NCI-H187 treated with DMSO at 0.1 percent for 48 hours (cell line): ENCODE data around the gene IER3IP1.
"Not testable (repeated sequence)": the region's sequence is repeated elsewhere in the genome, so short reads cannot be mapped to it uniquely, and the experiment has no call there.

Experiments used
- DNase-seq: peaks from one replicate; lab custom pipeline; 2025; lab: John Stamatoyannopoulos, UW

The IER3IP1 gene

DNA sequence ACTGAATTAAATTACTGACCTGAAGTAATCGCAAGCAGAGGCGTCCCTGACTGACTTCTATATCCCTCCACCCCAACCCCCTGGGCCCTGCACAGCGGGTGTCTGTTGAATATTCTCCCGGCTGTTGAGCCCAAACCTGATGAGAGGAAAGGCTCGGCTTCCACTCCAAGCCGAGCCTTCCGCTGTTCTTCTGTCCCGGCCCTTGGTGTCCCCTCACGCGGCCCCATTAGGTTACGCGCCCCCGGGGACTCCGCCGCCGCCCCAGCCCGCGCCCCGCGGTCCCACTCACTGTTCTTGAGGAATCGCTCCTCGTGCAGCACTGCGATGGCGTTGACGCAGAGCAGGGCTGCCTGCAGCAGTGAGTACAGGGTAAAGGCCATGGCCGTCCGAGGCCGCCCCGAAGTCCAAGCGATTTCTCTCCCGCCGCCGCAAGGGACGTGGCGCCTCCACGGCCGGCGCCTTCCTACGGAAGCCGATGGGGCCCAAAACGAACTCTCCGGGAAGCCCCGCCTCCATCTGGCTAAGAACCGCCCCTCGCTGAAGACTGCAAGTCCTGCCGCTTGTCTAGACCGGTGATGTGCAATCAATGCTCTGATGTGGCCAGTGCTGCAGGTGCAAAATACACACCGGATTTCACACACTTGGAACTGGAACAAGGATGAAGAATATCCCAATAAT is at the start of gene IER3IP1:
Gene IER3IP1 (minus strand): TSS at position 467 of the 678 bp plus-strand sequence. CDS start 87 bp downstream, at position 380.
- DNase-seq: peak; percentile 39

DNA sequence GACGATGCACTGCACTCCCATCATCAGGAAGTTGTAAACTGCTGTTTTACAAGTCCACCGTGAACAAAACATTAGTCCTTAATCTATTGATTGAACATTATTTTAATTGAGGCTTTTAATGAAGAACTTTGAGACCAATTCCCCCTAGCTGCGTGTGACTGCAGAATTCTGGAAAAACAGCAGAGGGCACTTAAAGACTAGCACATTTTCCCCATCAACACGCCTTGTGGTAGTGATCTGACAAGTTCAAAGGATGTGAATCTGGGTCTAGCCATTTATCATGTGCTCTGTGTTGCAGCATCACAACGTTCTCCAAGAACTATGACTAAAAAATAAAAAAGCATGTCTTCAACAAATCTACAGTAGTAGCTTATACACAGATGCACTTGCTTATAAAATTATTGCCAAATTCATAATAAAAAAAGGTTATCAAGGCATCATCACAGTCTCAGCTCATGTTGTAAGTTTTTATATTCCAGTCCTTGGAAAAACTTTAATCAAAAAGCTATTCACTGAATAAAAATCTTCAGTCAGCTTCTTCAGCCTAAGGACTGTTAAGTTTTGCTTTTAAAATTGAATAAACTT is 39.5 kb upstream of the IER3IP1 start:
- DNase-seq: no peak

- no peak for DNase-seq
These were observed 33.0 kb upstream of the IER3IP1 start for GRCh38 chr18:47209171-47209570.

DNA sequence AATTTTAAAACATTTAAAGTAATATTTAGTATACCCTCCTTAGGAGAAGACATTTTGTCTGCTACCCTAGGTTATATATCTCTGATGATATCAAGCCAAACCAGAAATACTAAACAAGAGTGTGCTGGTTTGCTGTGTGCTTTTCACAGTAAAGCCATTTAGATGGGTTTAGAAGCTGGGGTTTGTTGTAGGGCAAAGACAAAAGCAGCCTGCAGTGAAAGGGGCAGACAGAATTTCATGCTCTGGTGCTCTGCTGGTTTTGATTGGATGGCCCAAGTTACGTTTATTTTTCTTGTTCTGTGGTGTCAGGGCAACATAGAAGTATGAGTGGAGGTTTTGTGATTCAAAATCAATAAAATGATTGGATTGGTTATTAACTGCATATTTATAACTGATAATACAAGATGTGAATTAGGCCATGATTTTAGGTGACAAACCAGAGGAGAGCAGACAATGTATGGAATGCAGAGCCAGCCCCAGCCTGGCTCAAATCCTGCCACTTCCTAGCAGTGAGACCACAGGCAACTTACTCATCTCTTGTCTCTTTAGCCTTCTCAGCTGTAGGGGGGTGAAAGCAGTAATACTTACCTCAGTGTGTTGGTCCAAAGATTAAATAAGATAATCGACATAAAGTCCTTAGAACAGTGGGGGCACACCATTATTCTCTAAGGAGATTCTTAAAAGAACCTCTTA is 30.9 kb upstream of the IER3IP1 start:
- no peak for DNase-seq

GRCh38 chr18:47204908-47205522 is 28.9 kb upstream of the IER3IP1 start:
- no peak for DNase-seq

DNA sequence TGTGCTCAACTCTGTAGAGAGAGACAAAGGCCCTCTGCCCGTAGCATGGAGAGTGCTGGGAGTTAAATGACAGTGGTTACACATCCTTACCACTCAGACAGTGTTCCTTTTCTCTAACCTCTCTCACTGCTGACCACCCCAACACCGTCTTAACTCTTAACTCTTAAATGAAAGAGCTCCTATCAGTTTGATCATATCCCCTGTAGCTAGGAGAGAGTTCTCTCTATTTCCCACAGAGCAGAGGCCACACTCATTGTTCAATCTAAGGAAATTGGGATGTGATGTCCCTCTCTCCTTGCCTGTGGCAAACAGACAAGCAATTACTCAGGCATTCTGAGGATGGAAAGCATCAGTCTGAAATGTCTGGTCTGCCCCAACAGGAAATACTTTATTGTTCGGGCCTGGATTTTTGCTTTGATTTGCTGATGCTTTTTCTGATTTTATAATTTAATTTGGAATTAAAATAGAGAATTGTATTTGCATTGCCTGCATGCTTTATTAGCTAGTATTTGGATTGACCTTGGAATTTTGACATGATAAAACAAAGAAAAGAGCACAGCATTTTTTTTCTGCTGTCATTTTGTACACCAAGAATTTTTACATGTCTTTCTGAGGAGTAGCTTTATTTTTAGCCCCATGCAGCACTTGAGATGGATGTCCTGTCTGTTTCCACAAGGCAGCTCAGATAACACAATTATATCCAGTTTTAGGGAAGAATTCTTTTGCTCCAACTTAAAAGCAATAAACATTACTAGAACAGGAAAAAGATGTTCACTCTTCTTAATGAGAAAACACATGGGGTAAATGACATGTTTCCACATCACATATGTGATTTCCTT is 27.7 kb upstream of the IER3IP1 start:
- DNase-seq: no peak

GRCh38 chr18:47195961-47196360 is 19.8 kb upstream of the IER3IP1 start:
- DNase-seq: not testable (repeated sequence)

GRCh38 chr18:47191961-47192360 is 15.8 kb upstream of the IER3IP1 start:
- DNase-seq: no peak

- no peak for DNase-seq
These were observed 11.6 kb upstream of the IER3IP1 start for GRCh38 chr18:47187721-47188120.

DNA sequence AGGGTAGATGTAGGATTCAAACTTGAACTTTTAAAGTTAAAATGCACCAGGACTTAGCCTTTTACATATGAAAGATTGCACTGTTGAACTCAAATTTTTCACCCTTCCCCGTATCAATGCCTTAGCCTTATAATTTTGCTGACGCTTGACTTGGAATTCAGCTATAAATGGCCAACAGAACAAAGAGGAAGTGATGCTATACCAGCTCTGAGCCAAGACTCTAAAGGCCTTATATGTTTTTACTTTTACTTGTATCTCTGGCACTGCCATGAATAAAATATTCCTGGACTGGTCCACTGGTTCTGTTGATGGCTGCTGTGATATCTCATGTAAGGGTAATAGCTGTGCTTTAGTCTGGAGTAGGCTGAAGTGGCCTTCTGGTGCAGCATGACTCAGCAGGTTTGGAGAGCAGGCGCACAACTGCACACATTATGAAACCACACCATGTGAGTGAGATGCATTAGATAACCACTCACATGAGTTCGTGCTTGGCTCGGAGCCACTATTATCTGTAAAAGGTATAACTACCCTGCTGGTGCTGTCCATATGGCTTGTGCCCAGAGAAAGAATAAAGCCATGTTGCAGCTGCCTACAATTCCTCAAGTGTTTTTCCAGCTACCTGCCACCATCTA is 8.4 kb upstream of the IER3IP1 start:
- DNase-seq: no peak

DNA sequence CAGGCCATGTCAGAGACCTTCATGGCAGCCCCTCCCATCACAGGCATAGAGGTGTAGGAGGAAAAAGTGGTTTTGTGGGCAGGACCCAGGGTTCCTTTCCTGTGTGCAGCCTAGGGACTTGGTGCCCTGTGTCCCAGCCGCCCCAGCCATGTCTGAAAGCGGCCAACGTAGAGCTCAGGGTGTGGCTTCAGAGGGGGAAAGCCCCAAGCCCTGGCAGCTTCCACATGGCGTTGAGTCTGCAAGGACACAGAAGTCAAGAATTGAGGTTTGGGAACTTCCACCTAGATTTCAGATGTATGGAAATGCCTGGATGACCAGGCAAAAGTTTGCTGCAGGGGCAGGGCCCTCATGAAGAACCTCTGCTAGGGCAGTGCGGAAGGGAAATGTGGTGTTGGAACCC is 6.0 kb upstream of the IER3IP1 start:
- not testable (repeated sequence) for DNase-seq

DNA sequence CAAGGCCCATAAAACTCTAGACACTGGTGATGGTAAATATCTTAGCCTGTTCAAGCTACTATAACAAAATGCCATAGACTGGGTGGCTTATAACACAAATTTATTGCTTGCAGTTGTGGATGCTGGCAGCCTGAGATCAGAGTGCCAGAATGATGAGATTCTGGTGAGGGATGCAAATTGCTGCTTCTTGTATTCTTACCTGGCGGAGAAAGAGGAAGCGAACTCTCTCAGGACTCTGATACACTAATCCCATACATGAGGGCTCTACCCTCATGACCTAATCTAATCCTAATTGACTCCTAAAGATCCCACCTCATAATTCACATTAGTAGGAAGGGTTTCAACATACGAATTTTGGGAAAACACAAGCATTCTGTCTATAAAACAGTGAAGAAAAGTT is 4.6 kb upstream of the IER3IP1 start:
- no peak for DNase-seq

DNA sequence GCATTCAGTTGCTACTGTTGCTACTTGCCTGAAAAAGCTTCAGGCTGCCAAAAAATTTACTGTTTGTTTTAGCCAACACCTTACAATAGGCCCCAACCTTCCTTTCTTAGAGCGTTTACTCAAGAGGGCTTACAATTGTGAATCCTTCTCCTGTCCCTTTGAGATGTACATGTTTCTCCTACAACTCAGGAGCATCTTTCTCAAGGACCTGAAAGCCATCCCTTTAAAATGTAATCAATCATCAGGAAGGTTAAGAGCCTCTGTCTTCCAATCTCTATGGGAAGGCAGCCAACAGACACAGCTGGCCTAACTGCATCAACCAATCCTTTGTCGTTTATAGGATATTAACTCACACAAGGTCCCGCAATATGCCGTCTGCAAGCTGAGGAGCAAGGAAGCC is 3.4 kb upstream of the IER3IP1 start:
- DNase-seq: peak; percentile 48

DNA sequence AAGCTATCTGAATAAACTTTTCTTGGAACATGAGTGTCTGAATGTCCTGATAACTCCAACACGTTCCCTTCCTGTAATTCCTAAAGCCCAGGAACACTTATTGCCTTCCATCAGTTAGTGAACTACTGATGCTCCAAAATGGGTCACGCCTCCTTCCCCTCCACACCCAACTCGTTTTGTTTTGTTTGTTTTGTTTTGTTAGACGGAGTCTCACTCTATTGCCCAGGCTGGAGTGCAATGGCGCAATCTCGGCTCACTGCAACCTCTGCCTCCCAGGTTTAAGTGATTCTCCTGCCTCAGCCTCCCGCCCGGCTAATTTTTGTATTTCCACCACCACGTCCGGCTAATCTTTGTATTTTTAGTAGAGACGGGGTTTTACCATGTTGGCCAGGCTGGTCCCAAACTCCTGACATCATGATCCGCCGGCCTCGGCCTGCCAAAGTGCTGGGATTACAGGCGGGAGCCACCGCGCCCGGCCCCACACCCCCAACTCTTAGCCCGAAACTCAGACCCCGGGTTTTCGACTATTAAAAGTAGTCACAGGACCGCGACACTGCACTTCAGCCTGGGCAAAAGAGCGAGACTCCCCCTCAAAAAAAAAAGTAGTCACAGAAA is 774 bp downstream of the IER3IP1 start:
- no peak for DNase-seq

DNA sequence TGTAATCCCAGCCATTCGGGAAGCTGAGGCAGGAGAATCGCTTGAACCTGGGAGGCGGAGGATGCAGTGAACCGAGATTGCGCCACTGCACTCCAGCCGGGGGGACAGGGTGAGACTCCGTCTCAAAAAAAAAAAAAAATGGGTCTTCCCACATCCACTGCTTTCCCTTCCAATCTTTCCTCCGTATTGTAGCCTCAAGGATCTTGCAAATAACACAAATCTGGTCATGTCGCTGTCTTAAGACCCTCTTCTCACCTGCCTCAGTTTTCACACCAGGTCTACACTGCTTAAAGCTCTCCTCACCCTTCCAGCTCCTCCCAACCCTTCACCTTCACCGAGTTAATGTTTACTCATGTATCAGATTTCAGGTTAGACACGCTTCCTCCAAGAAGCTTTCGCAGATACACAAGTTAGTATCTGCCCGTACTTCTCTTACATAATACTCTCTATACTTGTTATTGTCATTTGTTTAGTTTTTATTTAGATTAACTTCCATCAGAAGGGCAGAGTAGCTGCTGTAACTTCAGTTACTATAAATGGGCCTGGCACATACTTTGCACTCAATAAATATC is 1.5 kb downstream of the IER3IP1 start:
- no peak for DNase-seq

DNA sequence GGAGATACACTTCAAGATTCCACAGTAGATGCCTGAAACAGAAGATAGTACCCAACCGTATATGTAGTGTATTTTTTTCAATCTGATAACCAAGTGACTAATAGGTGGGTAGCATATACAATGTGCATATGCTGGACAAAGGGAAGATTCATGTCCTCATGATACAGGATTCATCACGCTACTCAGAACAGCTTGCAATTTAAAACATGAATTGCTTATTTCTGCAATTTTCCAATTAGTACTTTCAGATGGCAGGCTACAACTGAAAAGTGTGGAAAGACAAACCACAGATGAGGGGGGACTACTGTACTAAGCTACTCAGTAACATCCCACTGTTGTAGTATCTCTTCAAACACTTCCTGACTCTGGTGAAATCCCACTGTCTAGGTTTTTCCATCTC is 3.7 kb downstream of the IER3IP1 start:
- no peak for DNase-seq

GRCh38 chr18:47168913-47169312 is 7.3 kb downstream of the IER3IP1 start:
- DNase-seq: no peak

- no peak for DNase-seq
These were observed 7.7 kb downstream of the IER3IP1 start for GRCh38 chr18:47168509-47168908.

DNA sequence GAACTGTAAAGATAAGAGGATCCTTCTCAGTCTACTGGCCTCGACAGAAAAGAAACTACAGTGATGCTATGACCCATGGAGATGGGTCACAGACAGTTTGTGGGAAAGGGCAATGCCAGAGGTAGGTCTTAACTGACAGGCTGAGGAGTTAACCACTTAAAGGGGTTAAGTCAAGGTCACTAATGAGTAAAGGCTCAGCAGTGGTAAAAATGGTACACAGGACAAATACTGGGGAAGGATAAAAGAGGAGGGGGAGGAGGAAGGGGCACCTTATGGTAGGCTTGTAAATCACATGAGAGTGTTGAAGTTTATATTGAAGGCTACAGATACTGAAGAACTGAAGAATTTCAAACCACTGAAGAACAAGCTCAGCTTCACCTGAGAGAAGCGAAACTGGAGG is 9.9 kb downstream of the IER3IP1 start:
- no peak for DNase-seq

GRCh38 chr18:47163241-47163640 is 12.9 kb downstream of the IER3IP1 start:
- DNase-seq: no peak

DNA sequence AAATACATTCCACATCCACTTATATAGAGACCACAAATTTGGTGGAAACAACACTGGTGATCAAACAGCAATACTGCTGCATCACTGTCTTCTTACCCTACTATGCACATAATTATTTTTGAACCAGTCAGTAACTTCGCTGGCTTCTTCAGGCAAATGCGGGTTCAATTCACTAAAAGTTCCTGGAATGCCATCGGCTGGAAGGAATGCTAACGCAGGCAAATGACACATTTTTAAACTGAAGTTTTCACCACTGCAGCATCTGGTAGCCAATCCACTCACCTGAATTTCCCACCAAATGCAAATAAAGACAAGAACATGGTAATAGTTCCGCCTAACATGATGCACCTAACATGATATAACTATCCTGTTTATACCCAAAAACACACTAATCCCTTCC is 15.9 kb downstream of the IER3IP1 start:
- no peak for DNase-seq
